Astrocyte of the cerebellum (primary cell): Measurements from ENCODE around the gene HOXB5.

Experiments used
- DNase-seq: peaks from one replicate; pipeline ENCODE4 v3.0.0-alpha.2; 2011; ENCODE audit warnings: low read depth
- H3K4me3 ChIP-seq: 2 replicates; pipeline ENCODE4 v1.5.1; 2011; ENCODE audit warnings: mild to moderate bottlenecking, low read depth, low read length, moderate library complexity
- in situ Hi-C: cut with HindIII; loops from 2 replicates; pipeline ENCODE4 v1.10.0; 2017; ENCODE audit warnings: low sequenced_read_pairs
- TF ChIP-seq, protein P1 (sequence below): IDR thresholded peaks from 2 replicates; pipeline ENCODE4 v1.5.1; 2012; ENCODE audit warnings: low read length, low read depth, moderate library complexity, mild to moderate bottlenecking; ENCODE audit errors: missing control alignments

The HOXB5 gene

GRCh38 chr17:48565022-48565554 lies 28.5 kb downstream of the HOXB5 start:
- DNase-seq, result no peak
- TF ChIP-seq, protein P1, sequence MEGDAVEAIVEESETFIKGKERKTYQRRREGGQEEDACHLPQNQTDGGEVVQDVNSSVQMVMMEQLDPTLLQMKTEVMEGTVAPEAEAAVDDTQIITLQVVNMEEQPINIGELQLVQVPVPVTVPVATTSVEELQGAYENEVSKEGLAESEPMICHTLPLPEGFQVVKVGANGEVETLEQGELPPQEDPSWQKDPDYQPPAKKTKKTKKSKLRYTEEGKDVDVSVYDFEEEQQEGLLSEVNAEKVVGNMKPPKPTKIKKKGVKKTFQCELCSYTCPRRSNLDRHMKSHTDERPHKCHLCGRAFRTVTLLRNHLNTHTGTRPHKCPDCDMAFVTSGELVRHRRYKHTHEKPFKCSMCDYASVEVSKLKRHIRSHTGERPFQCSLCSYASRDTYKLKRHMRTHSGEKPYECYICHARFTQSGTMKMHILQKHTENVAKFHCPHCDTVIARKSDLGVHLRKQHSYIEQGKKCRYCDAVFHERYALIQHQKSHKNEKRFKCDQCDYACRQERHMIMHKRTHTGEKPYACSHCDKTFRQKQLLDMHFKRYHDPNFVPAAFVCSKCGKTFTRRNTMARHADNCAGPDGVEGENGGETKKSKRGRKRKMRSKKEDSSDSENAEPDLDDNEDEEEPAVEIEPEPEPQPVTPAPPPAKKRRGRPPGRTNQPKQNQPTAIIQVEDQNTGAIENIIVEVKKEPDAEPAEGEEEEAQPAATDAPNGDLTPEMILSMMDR, result no peak
- peak overlapping the region; percentile 82 for H3K4me3 ChIP-seq
- in situ Hi-C loops, result no loop called here

DNA sequence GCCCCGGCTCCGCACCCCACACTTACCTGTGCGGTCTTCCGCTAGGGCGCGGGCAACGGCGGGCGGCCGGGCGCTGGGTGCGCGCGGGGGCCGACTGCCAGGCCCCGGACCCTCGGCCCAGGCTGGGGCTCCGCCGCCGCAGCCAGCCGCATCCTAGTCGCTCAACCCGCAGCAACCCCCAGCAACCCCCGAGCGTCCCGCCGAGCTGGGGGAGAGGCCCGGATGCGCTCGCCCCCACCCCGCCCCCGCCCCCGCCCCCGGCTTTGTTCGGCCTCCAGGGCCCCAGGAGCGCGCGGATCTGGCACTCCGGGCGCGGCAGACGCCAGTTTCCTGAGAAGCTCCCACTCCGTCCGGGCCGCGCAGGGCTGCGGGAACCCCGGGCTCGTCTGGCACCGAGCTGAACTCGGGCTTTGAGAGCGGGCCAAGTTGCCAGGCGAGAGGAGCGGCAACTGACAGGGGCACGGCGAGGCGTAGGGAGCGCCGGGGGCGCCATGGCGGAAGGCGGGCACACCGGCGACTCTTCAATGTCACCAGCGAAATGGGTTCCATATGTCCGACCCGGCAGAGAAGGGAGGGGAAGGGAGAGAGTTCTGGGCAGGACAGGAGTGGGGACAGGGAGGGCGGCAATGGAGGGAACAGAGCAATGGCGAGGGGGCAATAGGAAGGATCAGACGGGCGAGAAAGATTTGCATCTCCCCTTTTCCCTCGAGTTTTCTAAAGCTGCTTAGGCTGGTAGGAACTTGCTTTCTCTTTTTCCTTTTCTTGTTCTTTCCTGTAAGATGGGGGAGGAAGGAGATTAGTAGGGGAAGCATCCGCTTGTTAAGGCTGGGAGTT lies 29.2 kb downstream of the HOXB5 start:
- no peak for DNase-seq
- TF ChIP-seq, protein P1, result no peak
- in situ Hi-C loops, result no loop called here
- peak overlapping the region; percentile 82 for H3K4me3 ChIP-seq

DNA sequence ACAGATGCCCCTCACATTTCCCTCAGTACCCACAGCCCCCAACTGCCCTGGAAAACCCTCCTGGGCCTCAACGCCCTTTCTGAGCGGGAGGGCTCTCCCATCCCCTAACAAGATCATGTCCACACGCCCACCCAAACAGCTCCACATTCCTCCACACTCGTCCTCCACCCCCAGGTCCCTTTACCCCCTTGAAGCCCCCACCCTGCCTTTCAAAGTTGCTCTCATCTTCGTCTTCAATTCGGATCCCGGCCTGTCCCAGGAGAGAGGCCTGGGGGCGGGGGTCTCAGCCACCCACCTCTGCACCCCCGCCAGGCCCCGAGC lies 29.8 kb downstream of the HOXB5 start:
- no peak for DNase-seq
- TF ChIP-seq, protein P1, result no peak
- peak overlapping the region; percentile 82 for H3K4me3 ChIP-seq
- in situ Hi-C loops, result no loop called here

DNA sequence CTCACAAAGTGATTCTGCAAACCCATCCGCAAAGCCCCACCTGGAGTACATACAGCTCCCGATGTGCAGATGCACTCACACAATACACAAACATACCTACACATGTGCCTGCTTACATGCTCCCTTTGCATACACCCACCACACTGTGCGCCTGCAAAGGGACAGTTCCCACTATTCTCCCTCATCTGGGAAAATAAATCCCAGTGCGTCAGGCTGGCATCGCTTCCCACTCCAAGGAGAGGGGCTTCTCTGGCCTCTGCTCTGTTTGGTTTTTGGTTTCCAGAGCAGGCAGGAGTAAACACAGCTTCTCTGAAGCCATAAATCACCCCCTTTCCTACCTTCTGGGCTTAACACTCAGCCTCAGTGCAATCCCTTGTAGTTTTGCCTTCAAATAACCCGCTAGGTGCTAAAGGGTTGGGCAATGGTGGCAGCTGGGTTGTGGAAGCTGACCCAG lies 30.2 kb downstream of the HOXB5 start:
- TF ChIP-seq, protein P1, result no peak
- DNase-seq, result no peak
- peak overlapping the region; percentile 82 for H3K4me3 ChIP-seq
- in situ Hi-C loops, result no loop called here

- peak overlapping the region; percentile 82 for H3K4me3 ChIP-seq
- in situ Hi-C loops, result no loop called here
- DNase-seq, result no peak
- TF ChIP-seq, protein P1, result no peak
Observed at GRCh38 chr17:48562934-48563333, 30.6 kb downstream of the HOXB5 start.

- in situ Hi-C loops, result no loop called here
- no peak for DNase-seq
- peak overlapping the region; percentile 82 for H3K4me3 ChIP-seq
- TF ChIP-seq, protein P1, result peak; percentile 62
Observed at GRCh38 chr17:48561884-48562810, 31.4 kb downstream of the HOXB5 start.
